AG09309 (cell line): ENCODE measurements around the gene ELF4.
A peak's percentile ranks its signal among the peaks of the same experiment; 100 is the strongest.

Experiments
- DNase-seq: peaks from one replicate; pipeline ENCODE4 v3.0.0-alpha.2; 2010; ENCODE audit warnings: low read depth
- H3K4me3 ChIP-seq: 2 replicates; pipeline ENCODE4 v1.5.1; 2011; ENCODE audit warnings: mild to moderate bottlenecking, low read depth, low read length, moderate library complexity; ENCODE audit not compliant: control insufficient read depth
- TF ChIP-seq, protein P1 (sequence below): IDR thresholded peaks from 2 replicates; pipeline ENCODE4 v1.5.1; 2011; ENCODE audit warnings: mild to moderate bottlenecking, low read depth, low read length, inconsistent platforms; ENCODE audit not compliant: insufficient read depth, control insufficient read depth; ENCODE audit errors: missing control alignments

Gene ELF4

DNA sequence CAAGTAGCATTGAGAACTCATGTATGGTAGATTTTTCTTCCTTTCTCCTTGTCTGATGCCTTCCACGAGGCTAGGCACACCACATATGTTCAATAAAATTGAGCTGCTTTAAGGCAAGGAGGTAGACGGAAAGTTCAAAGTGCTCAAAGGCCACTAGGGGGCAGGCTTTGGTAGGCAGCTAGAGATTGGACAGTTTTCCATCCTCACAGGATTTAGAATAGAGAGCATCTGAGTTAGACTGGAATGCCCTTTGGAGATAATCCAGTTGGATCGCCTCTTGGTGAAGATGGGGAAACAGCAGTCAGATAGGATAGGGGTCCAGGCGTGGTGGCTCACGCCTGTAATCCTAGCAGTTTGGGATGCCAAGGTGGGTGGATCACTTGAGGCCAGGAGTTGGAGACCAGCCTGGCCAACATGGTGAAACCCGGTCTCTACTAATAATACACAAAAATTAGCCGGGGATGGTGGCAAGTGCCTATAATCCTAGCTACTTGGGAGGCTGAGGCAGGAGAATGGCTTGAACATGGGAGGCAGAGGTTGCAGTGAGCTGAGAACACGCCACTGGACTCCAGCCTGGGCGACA is 30.4 kb downstream of the ELF4 start:
- H3K4me3 ChIP-seq, result no peak overlapping the region
- TF ChIP-seq, protein P1, sequence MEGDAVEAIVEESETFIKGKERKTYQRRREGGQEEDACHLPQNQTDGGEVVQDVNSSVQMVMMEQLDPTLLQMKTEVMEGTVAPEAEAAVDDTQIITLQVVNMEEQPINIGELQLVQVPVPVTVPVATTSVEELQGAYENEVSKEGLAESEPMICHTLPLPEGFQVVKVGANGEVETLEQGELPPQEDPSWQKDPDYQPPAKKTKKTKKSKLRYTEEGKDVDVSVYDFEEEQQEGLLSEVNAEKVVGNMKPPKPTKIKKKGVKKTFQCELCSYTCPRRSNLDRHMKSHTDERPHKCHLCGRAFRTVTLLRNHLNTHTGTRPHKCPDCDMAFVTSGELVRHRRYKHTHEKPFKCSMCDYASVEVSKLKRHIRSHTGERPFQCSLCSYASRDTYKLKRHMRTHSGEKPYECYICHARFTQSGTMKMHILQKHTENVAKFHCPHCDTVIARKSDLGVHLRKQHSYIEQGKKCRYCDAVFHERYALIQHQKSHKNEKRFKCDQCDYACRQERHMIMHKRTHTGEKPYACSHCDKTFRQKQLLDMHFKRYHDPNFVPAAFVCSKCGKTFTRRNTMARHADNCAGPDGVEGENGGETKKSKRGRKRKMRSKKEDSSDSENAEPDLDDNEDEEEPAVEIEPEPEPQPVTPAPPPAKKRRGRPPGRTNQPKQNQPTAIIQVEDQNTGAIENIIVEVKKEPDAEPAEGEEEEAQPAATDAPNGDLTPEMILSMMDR, result peak; percentile 78
- peak; percentile 52 for DNase-seq

DNA sequence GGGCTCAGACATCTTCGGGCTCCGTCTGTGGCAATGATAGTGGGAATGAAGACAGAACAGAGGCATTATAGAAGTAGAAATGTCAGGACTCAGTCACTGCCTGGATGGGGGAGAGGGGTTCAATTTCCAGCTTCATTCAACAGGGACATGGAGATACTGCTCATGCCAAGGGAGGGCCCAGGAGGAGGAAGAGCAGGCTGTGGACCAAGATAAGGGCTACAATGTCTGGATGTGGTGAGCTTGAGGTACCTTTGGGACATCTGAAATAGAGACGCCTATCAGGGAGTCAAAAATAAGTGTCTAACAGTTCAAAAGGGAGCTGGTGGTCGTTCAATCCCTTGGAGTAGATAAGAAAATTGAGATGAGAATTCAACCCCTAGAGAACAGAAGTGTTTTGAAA is 34.5 kb downstream of the ELF4 start:
- DNase-seq, result no peak
- TF ChIP-seq, protein P1, result no peak
- no peak overlapping the region for H3K4me3 ChIP-seq

DNA sequence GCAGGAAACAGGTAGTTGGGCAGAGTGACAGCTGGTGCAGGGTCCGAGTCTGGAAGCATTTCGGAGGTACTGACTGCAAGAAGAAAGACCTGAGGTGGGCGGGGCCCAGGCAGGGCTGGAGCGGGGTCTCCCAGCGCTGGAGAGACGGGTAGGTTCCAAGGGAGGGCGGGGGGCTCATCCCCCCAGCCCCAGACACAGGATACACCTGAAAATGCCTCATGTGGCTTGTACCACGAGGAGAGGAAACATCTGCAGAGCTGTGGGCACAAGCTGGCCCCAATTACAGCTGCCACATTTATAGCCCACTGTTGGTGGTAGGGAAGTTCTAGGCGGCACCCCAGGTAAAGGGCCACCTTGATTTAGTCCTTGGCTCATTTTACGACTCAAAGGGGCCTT is 38.0 kb downstream of the ELF4 start:
- DNase-seq, result no peak
- no peak overlapping the region for H3K4me3 ChIP-seq
- TF ChIP-seq, protein P1, result no peak

DNA sequence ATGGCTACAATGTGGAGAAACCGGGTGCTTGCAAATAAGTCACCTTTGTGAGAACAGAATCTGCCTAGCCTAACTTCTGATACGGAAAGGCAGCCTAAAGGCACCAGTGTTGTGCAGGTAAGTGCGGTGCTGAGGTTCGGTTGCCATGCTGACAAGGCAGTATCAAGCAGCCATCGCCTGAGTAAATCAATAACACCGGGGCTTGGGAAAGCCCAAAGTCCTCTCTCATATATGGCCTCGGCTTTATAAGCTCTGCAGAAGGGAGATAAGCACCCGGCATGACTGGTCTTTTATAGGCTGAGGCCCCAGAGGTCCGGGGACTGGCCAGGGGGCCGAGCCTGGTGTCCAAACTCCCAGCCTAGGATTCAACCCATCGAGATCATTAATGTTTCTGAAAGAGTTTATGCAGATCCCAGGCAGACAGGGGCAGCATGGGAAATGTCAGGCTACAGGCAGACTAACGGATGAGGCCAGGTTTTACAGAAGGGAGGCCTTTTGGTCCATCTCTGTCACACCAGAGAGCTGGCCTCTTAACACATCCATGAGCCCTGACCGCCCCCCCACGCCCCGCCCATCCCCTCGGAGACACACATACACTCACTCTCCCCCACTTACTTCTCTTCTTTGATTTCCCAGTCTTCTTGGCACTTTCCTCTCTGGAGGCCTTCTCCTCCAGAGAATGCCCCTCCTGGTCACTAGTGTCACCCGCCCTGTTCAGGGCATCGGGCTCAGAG is 38.5 kb downstream of the ELF4 start:
- DNase-seq, result no peak
- TF ChIP-seq, protein P1, result no peak
- H3K4me3 ChIP-seq, result no peak overlapping the region

- TF ChIP-seq, protein P1, result no peak
- DNase-seq, result no peak
- no peak overlapping the region for H3K4me3 ChIP-seq
Observed at GRCh38 chrX:130066975-130067615, 43.2 kb downstream of the ELF4 start.

- TF ChIP-seq, protein P1, result peak; percentile 68
- peak overlapping the region; percentile 59 for H3K4me3 ChIP-seq
- DNase-seq, result no peak
Observed at GRCh38 chrX:130060122-130061069, 49.9 kb downstream of the ELF4 start.
